ENCODE results near the gene MRPL22.
"Not testable (repeated sequence)": the region's sequence is repeated elsewhere in the genome, so short reads cannot be mapped to it uniquely, and the experiment has no call there.

Gene MRPL22

GRCh38 chr5:154995679-154996078, 54.8 kb downstream of the MRPL22 start:
- TF ChIP-seq GATA1 (IDR thresholded peaks at IDR 0.05; ENCODE audit: low read depth, low read length) = no peak
- TF ChIP-seq POLR2A (IDR thresholded peaks at IDR 0.05; ENCODE audit: low read length) = no peak
- DNase-seq = no peak

- no peak for TF ChIP-seq POLR2A (IDR thresholded peaks at IDR 0.05; ENCODE audit: low read length)
- no peak for TF ChIP-seq GATA1 (IDR thresholded peaks at IDR 0.05; ENCODE audit: low read depth, low read length)
Observed at GRCh38 chr5:154997746-154998145, 56.9 kb downstream of the MRPL22 start.

GRCh38 chr5:154999865-155000264, 59.0 kb downstream of the MRPL22 start:
- no peak for DNase-seq
- TF ChIP-seq GATA1 (IDR thresholded peaks at IDR 0.05; ENCODE audit: low read depth, low read length) (no peak), POLR2A (IDR thresholded peaks at IDR 0.05; ENCODE audit: low read length) (no peak)

More at GRCh38 chr5:154997746-154998145, 56.9 kb downstream of the MRPL22 start:
- peak in 1 of 2 experiments; percentile 34 for DNase-seq

- TF ChIP-seq POLR2A (IDR thresholded peaks at IDR 0.05; ENCODE audit: low read length) (no peak), GATA1 (IDR thresholded peaks at IDR 0.05; ENCODE audit: low read depth, low read length) (no peak)
- DNase-seq = no peak
Observed at GRCh38 chr5:155001523-155001922, 60.6 kb downstream of the MRPL22 start.

- not testable (repeated sequence) for DNase-seq
Observed at GRCh38 chr5:155002722-155003121, 61.8 kb downstream of the MRPL22 start.

- DNase-seq = peak; percentile 54 to 65
- TF ChIP-seq GATA1 (IDR thresholded peaks at IDR 0.05; ENCODE audit: low read depth, low read length) = no peak
- no peak for TF ChIP-seq POLR2A (IDR thresholded peaks at IDR 0.05; ENCODE audit: low read length)
Observed at GRCh38 chr5:155004138-155004744, 63.4 kb downstream of the MRPL22 start.

GRCh38 chr5:155006265-155006664, 65.4 kb downstream of the MRPL22 start:
- DNase-seq = not testable (repeated sequence)

GRCh38 chr5:155008669-155009068, 67.8 kb downstream of the MRPL22 start:
- no peak for TF ChIP-seq POLR2A (IDR thresholded peaks at IDR 0.05; ENCODE audit: low read length)
- no peak for TF ChIP-seq GATA1 (IDR thresholded peaks at IDR 0.05; ENCODE audit: low read depth, low read length)
- no peak for DNase-seq

- DNase-seq = no peak
- TF ChIP-seq POLR2A (IDR thresholded peaks at IDR 0.05; ENCODE audit: low read length) (no peak), GATA1 (IDR thresholded peaks at IDR 0.05; ENCODE audit: low read depth, low read length) (no peak)
Observed at GRCh38 chr5:155010881-155011280, 70.0 kb downstream of the MRPL22 start.

GRCh38 chr5:155013526-155013925, 72.7 kb downstream of the MRPL22 start, which contains the start of gene KIF4B:
KIF4B (plus strand) TSS chr5:155013755; CDS start chr5:155013860, 105 bp downstream.
- no peak for DNase-seq
- TF ChIP-seq GATA1 (IDR thresholded peaks at IDR 0.05; ENCODE audit: low read depth, low read length) (no peak), POLR2A (IDR thresholded peaks at IDR 0.05; ENCODE audit: low read length) (no peak)

- DNase-seq = peak; percentile 12 to 61
- TF ChIP-seq POLR2A (IDR thresholded peaks at IDR 0.05; ENCODE audit: low read length) (no peak), GATA1 (IDR thresholded peaks at IDR 0.05; ENCODE audit: low read depth, low read length) (no peak)
Observed at GRCh38 chr5:155015239-155015638, 74.4 kb downstream of the MRPL22 start.

- peak in 1 of 2 experiments; percentile 29 for DNase-seq
- no peak for TF ChIP-seq POLR2A (IDR thresholded peaks at IDR 0.05; ENCODE audit: low read length)
Observed at GRCh38 chr5:155017610-155018009, 76.7 kb downstream of the MRPL22 start.

All from erythroblast (primary cell).